ENCODE measurements around the gene KIF16B. TPM values are rescaled to one million over a fixed set of nuclear protein-coding genes. Genes with fewer than 3 reads are reported as not detected.

The KIF16B gene
- total and polyA plus RNA-seq, 2 donors (not counting 3 experiments of a cell fraction or from before 2014, with no cell fraction given): 2.9 to 8.8 TPM

DNA sequence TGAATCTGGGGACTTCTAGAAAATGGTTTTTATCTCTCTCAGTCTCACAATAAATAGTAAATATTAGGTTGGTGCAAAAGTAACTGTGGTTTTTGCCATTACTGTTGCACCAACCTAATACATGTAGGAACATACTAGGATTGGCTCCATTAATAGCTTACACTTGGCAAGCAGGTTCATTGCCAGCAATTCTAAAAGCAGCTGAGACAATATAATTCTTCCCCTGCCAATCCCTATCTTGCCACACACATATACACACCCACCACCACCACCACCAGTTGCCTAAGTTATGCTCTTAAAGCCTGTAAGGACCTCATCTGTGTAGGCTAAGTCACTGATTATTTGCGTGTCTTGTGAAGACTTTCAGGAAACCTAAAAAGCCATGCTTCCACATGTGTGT, 145.1 kb downstream of the KIF16B start:
- FAIRE-seq (no peak), DNase-seq (ENCODE audit: low read depth, low spot score) (no peak)
- Histone ChIP-seq H4K20me1 (replicated peaks; ENCODE audit: control insufficient read depth, extremely low read depth, insufficient read depth, low read length) (no peaks in the 10 kb centered on the region), H3K36me3 (ENCODE audit: control insufficient read depth in 2 of 2, extremely low read depth in 1 of 2, insufficient read depth in 2 of 2, low read length in 2 of 2) (no peaks in the 10 kb centered on the region), H3K27ac (ENCODE audit: insufficient read depth, low read depth, low read length) (no peak overlapping the region), H3K4me2 (ENCODE audit: insufficient read depth, low read length) (no peak overlapping the region), H3K79me2 (ENCODE audit: control insufficient read depth, insufficient read depth, low read length) (no peaks in the 10 kb centered on the region), H3K9ac (replicated peaks; ENCODE audit: extremely low read depth, insufficient read depth, low read length) (no peak overlapping the region), H3K4me1 (ENCODE audit: control insufficient read depth, extremely low read depth, insufficient read depth, low read length) (no peaks in the 10 kb centered on the region), H2AFZ (ENCODE audit: low read depth, low read length) (no peak overlapping the region), H3K4me3 (replicated peaks in 1 of 3; ENCODE audit: insufficient read depth in 1 of 3, low read depth in 1 of 3, low read length in 3 of 3) (no peak overlapping the region), H3K9me1 (replicated peaks; ENCODE audit: control insufficient read depth, extremely low read depth, insufficient read depth, low read length) (no peaks in the 10 kb centered on the region), H3K27me3 (ENCODE audit: control insufficient read depth in 2 of 2, insufficient read depth in 2 of 2, low read length in 2 of 2) (no peaks in the 10 kb centered on the region), H3K9me3 (replicated peaks; ENCODE audit: control insufficient read depth, insufficient read depth, low read length) (no peaks in the 10 kb centered on the region)
- intact Hi-C loops (cut with micrococcal nuclease) (no loop called here), dilution Hi-C loops (cut with MboI; ENCODE audit: extremely low pct_ligation_motif_present, low sequenced_read_pairs) (no loop called here)
- POLR2A ChIA-PET: no interaction called here
- no peak for TF ChIP-seq POLR2AphosphoS5 (IDR thresholded peaks at IDR 0.05; ENCODE audit: insufficient read depth, low read depth, low read length)
- TF ChIP-seq CTCF (IDR thresholded peaks at IDR 0.05; ENCODE audit: extremely low read depth in 1 of 2, insufficient read depth in 1 of 2, low read depth in 1 of 2, low read length in 2 of 2): no peak
- no peak for TF ChIP-seq JUN (IDR thresholded peaks at IDR 0.05; ENCODE audit: borderline replicate concordance, insufficient read depth, insufficient read length, low read depth)
- no peak for TF ChIP-seq FOS (IDR thresholded peaks at IDR 0.05; ENCODE audit: borderline replicate concordance, insufficient read depth, low read length)
- TF ChIP-seq MYC (IDR thresholded peaks at IDR 0.05; ENCODE audit: low read depth, low read length): no peak
- TF ChIP-seq GATA2 (IDR thresholded peaks at IDR 0.05; ENCODE audit: insufficient read depth, insufficient read length, low read depth, low read length): no peak
- TF ChIP-seq EZH2 (IDR thresholded peaks at IDR 0.05; ENCODE audit: borderline replicate concordance, low read depth, low read length, severe bottlenecking): no peak
- TF ChIP-seq POLR2A (IDR thresholded peaks at IDR 0.05; ENCODE audit: low read depth, low read length): no peak
- TF ChIP-seq MAX (IDR thresholded peaks at IDR 0.05; ENCODE audit: insufficient read depth, insufficient read length): no peak
- CTCF ChIA-PET: no interaction called here
- BruUV-seq (replicated peaks): no TSS peak
